Activated CD4-positive, alpha-beta T cell treated with anti-CD3 and anti-CD28 coated beads for 48 hours (primary cell): ENCODE data around the gene RNF17.
A peak's percentile ranks its signal among the peaks of the same experiment; 100 is the strongest.
"Not testable (repeated sequence)": the region's sequence is repeated elsewhere in the genome, so short reads cannot be mapped to it uniquely, and the experiment has no call there.

Experiments used
- DNase-seq: peaks from one replicate; pipeline ENCODE4 v3.0.0-alpha.2; 2020

The RNF17 gene

GRCh38 chr13:24763596-24764275 lies at the start of gene RNF17:
Gene RNF17, plus strand, starts transcription at chr13:24764169. Its CDS starts 35 bp downstream, at chr13:24764204.
- no peak for DNase-seq

GRCh38 chr13:24716011-24716410 lies 48.0 kb upstream of the RNF17 start:
- DNase-seq: no peak

GRCh38 chr13:24716446-24716845 lies 47.5 kb upstream of the RNF17 start:
- no peak for DNase-seq

- DNase-seq: no peak
These were observed 46.8 kb upstream of the RNF17 start for GRCh38 chr13:24717217-24717616.

GRCh38 chr13:24718192-24718965 lies 45.6 kb upstream of the RNF17 start:
- no peak for DNase-seq

GRCh38 chr13:24719139-24719538 lies 44.8 kb upstream of the RNF17 start:
- no peak for DNase-seq

- DNase-seq: no peak
These were observed 40.8 kb upstream of the RNF17 start for GRCh38 chr13:24723206-24723605.

- no peak for DNase-seq
These were observed 39.3 kb upstream of the RNF17 start for GRCh38 chr13:24724714-24725113.

GRCh38 chr13:24725379-24725778 lies 38.6 kb upstream of the RNF17 start:
- DNase-seq: no peak

GRCh38 chr13:24727731-24728601 lies 36.0 kb upstream of the RNF17 start:
- DNase-seq: peak; percentile 73

GRCh38 chr13:24730873-24731567 lies 32.9 kb upstream of the RNF17 start:
- DNase-seq: not testable (repeated sequence)

- no peak for DNase-seq
These were observed 29.0 kb upstream of the RNF17 start for GRCh38 chr13:24734950-24735349.

- DNase-seq: no peak
These were observed 26.9 kb upstream of the RNF17 start for GRCh38 chr13:24737042-24737441.

- no peak for DNase-seq
These were observed 25.6 kb upstream of the RNF17 start for GRCh38 chr13:24738366-24738847.

GRCh38 chr13:24740014-24740890 lies 23.7 kb upstream of the RNF17 start:
- no peak for DNase-seq

GRCh38 chr13:24741016-24741662 lies 22.8 kb upstream of the RNF17 start:
- DNase-seq: no peak

- DNase-seq: no peak
These were observed 22.2 kb upstream of the RNF17 start for GRCh38 chr13:24741791-24742190.

GRCh38 chr13:24742294-24742693 lies 21.7 kb upstream of the RNF17 start:
- DNase-seq: no peak

GRCh38 chr13:24742977-24743376 lies 21.0 kb upstream of the RNF17 start:
- DNase-seq: no peak

- no peak for DNase-seq
These were observed 19.7 kb upstream of the RNF17 start for GRCh38 chr13:24744247-24744646.

GRCh38 chr13:24745516-24745860 lies 18.5 kb upstream of the RNF17 start:
- DNase-seq: no peak
